GM19328 (cell line): ENCODE results near the gene SLCO3A1.

Experiments
- ATAC-seq: cut with Tn5 transposase; IDR thresholded peaks from one replicate; pipeline ENCODE4 v1.9.1; 2021; ENCODE audit warnings: mild to moderate bottlenecking, moderate library complexity; ENCODE audit not compliant: unreplicated experiment

Gene SLCO3A1

DNA sequence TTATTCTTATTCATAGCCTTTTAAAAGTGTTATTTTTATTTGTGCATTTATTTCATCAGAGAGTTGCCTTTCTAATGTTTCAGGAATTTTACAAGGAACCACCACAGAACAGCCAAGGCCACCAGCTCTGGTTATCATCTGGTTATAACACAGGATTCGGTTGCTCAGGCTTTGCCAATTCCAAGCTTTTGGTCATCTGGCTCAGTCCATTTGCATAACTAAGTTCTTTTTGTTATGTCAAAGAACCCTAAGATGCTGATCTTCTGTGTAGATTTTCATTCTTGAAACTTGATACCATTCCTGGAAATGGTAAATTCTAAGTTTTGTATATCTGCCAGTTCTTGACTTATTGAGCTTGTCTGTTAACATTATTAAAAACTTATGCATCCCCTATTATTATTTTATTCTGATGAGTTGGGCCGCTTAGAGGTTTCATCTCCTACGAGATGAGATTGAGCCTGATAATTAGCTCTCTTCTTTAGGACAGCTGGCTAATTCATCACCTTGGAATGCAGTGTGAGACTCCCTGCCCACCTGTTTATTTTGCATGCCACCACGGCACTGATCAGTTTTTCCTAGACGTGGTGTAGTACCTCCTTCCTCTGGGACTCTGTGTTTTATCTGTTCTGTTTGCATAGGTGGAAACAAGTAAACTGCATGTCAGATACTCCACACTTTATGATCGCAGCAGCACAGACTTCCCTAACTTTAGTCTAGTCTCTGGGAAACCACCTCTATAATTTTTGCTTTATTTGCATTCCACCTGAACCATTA is 264.8 kb downstream of the SLCO3A1 start:
- no peak for ATAC-seq

DNA sequence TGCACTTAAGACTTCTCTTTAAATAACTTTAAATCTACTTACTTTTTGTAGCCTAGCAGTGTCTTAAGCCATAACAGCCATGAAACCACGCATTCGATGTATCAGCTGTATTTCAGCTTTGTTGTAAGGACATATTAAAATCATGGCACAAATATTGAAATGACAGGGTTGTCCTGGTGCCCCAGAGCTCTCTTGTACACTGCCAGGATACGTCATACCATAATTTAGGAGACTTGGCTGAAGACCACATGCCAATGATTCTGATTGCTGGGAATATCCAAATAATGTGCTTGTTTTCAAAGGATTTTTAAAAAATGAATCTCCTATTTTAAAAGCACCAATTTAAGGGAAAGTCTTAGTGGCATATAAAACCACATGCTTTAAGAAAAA is 265.4 kb downstream of the SLCO3A1 start:
- ATAC-seq: no peak

GRCh38 chr15:92120094-92120795 is 266.7 kb downstream of the SLCO3A1 start:
- no peak for ATAC-seq

GRCh38 chr15:92121047-92121446 is 267.5 kb downstream of the SLCO3A1 start:
- ATAC-seq: no peak

DNA sequence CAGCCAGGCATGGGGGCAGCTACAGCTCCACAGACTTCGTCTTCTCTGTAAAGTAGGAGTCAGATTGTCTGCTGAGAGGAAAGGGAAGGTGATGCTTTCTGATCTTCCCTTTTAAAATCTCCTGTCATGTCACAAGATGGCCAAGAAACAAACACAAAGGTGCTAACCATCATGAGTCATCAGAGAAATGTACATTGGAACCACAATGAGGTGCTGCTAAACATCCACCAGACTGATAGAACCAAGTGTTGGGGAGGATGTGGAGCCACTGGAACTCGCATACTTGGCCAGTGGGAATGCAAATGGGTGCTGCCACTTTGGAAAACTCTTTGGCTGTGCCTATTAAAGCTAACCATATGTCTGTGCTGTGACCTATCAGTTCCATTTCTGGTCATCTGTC is 268.8 kb downstream of the SLCO3A1 start:
- no peak for ATAC-seq

GRCh38 chr15:92123962-92124656 is 270.6 kb downstream of the SLCO3A1 start:
- no peak for ATAC-seq

DNA sequence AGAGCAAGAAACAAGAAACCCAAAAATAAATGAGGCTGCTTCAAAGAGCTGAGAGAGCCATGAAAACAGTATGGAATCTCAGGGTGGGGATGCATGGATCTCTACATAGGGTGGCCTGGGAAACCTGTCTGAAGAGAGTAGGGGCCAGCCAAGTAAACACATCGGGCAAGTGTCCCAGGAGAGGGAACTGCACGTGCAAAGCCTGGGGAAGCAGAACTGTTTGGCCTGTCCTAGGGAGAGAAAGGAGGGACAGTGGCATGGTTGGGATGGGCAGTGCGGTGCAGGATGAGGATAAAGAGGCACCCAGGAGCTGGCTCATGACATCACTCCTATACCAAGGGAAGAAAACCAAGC is 271.1 kb downstream of the SLCO3A1 start:
- no peak for ATAC-seq

DNA sequence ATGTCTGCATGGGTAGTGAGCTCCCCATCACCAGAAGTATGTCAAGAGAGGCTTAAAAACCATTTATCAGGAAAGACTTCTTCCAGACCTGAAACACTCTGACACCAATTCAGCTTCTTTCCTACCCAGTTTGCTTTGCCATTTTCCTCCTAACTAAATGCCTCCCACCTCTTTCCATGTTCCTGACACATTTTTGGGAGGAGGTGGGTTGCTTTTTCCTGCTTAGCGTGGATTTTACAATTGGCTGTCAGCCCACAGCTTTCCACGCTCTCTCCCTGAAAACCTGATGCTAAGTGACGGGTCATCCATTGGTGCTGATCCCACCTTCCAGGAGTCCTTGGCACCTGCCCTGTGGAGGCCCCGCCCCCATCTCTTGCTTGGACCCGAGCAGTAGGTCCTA is 275.3 kb downstream of the SLCO3A1 start:
- ATAC-seq: no peak

DNA sequence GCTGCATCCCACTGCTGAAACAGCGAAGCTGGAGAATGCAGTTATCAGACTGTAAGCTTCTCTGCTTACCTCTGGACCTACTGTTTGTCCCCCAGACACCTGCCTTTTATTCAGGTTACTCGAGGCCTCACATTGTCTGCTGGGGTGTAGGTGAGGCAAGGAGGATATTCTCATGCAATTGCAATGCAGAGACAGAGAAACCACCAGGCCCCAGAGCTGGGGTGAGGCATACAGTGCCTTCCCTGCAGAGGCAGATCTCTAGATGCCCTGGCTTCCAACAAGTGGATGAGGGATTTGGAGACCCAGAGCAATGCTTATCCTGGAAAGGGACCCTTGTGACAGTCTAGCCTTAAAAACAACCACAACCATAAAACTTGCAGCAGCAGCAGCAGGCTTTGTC is 276.7 kb downstream of the SLCO3A1 start:
- no peak for ATAC-seq

DNA sequence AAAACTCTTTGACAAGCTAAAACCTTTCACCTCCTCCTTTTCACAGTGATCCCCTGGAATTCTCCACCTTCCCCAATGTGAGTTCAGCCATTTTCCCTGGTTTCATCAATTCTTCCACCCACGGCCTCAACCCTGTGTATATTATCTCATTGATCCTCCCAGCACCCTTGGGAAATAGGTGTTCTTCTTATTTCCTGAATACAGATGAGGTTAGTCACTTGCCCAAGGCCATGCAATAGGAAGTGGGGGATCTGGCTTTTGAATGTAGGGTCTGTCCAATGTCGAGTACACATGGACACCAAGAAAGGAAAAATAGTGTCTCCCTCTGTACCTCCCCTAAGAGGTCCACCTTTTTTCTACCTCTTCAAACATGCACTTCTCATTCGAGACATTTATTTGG is 277.4 kb downstream of the SLCO3A1 start:
- no peak for ATAC-seq

DNA sequence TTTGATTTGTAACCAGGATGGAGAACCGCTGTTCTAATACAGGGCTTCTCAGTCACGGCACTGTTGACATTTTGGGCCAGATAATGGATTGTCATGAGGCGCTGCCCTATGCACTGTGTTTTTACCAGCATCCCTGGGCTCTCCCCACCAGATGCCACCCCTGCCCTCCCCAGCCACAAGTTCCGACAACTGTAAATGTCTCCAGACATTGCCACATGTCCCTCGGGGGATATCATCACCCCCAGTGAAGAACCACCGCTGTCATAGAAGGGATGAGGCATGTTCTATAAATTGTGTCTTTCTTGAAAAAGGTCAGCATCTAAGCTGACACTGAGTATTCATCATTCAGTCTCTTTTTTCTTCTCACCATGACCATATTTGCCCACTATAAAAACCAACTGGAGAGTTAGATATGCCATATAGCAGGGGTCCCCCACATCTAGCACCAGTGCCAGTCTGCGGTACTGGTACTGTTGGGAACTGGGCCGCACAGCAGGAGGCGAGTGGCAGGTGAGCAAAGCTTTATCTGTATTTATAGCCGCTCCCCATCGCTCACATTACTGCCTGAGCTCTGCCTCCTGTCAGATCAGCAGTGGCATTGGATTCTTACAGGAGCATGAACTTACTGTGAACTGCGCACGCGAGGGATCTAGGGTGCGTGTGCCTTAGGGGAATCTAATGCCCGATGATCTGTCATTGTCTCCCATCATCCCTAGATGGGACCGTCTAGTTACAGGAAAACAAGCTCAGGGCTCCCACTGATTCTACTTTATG is 279.7 kb downstream of the SLCO3A1 start:
- no peak for ATAC-seq

GRCh38 chr15:92140796-92141195 is 287.3 kb downstream of the SLCO3A1 start:
- ATAC-seq: no peak

DNA sequence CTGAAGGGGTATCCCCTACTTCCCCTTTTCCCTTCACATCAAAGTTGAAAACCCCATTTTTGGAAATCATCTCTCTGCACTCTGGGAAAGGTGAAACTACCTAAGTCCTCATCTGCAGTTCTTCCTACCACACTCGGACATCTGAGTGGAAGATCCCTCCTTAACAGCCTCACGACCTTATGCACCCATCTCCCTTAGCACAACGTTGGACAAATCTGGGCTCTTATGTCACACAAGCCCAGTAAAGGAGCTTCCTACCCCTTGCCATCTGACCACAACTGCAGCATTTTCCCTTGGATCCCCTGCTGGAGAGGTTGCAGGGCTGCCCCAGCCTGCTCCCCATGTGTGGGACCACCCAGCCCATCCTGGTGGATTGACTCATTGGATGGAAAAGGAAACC is 288.1 kb downstream of the SLCO3A1 start:
- no peak for ATAC-seq

DNA sequence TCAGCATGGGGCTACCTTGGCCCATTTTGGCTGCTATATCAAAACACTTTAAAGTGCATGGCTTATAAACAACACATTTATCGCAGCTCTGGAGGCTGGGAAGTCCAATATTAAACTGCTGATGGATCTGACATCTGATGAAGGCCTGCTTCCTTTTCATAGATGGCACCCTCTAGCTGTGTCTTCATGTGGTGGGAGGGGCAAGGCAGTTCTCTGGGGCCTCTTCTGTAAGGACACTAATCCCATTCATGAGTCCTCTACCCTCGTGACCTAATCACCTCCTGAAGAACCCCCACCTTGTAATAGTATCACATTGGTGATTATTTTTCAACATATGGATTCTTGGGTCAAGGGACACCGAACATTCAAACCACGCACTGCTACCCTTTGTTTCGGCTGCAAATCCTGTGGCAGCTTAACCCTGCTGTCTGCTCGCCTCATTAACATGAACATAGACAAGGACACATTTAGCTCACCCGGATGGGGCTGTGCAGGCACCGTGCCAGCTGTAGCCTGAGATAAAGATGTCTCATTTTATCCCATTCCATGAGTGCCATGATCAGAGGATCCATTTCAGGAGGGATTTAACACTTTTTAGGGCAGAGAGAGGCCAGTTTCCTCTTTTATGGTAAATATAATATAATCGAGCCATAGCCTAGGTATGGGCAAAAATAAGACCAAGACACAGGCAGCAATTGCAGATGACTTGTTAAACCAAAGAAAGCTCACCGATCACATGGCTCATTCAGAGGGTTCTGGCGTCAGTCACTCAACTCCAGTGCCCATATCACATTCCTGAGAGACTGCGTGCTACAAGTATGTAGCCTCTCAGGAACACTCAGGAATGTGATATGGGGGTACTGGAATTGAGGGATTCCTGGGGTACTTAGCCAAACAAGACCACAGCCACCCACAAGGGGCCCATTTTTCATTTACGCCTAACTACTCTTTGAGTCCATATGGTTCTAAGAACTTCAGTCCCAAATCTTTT is 289.0 kb downstream of the SLCO3A1 start:
- no peak for ATAC-seq

DNA sequence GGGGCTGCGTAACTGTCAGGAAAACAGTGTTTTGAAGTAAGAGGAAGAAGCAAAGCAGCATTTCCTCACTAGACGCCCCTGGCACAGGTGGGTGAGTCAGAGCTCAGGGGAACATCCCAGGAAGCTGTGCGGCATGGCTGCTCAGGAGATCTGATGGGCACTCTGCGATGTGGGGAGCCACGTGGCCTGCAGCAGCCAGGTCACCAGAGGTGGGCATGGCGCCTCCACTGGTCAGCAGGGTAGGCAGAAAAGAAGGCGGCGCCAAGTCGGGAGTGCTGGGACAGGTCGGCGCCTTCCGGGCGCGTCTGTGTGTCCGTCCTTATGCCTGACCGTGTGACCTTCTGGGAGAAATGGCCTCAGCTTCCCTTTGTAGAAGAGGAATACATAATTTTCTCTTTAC is 290.3 kb downstream of the SLCO3A1 start:
- ATAC-seq: no peak

DNA sequence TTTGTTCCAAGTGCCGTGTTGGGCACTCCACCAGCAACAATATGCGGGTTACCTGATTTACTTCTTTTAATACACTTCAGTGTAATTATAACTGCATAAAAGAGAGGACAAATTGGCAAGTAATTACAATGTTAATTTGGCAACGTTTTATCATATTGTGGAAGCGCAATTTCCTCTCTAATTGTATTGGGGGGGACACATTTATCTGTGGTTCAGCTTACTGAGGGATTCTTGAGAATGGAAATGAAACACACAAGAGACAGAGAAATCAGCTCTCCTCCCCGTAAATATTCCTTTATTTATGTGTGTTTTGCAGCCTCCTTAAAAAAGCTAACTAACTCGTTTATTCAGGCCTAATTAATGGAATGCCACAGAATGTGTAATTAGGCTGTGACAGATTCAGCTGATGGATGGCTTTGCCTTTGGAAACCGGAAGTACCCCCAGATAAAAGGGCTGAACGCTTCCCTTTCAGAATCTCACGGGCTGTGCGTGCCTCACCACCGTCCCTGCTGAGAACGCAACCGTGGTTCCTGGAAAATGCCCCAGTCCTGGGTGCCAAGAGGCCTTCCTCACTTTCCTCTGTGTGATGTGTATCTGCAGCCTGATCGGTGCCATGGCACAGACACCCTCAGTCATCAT is 293.1 kb downstream of the SLCO3A1 start:
- no peak for ATAC-seq

GRCh38 chr15:92149029-92149428 is 295.5 kb downstream of the SLCO3A1 start:
- ATAC-seq: no peak

GRCh38 chr15:92149465-92149864 is 296.0 kb downstream of the SLCO3A1 start:
- ATAC-seq: no peak

DNA sequence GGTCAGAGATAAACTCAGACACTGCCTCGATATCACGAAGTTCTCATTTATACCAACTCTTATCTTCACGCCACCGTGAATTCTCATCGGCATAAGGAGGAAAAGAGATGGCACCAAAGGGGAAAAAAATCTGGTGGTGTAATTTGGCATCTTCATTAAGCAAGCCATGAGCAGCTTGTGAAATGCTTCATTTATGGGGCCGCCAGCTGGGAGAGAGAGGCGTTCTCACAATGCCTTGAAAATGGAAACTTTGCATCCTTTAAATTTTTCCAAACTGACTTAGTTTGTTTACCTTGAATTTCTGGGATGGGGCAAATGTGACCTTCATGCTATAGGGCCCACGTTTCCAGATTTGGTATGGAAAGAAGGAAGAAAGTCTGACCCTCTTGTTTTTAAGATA is 297.7 kb downstream of the SLCO3A1 start:
- no peak for ATAC-seq

- ATAC-seq: no peak
These were observed 298.2 kb downstream of the SLCO3A1 start for GRCh38 chr15:92151741-92152140.
